Neural cell (in vitro differentiated cells): ENCODE data around the gene PTPRN2.

Experiments used
- CTCF ChIP-seq: fragments of 450-650 bp; IDR thresholded peaks from 2 replicates; pipeline ENCODE4 v1.5.1; 2014; ENCODE audit warnings: antibody characterized with exemption, mild to moderate bottlenecking, moderate library complexity; ENCODE audit not compliant: poor library complexity, severe bottlenecking
- POLR2AphosphoS5 ChIP-seq: IDR thresholded peaks from 2 replicates; pipeline ENCODE4 v1.6.1; 2012
- RAD21 ChIP-seq: fragments of 450-650 bp; conservative IDR thresholded peaks from 2 replicates; pipeline ENCODE4 v1.6.1; 2014; ENCODE audit warnings: antibody characterized with exemption, mild to moderate bottlenecking, moderate library complexity

GRCh38 chr7:157743781-157744525 is 843.7 kb downstream of the PTPRN2 start:
- TF ChIP-seq CTCF, result no peak
- TF ChIP-seq POLR2AphosphoS5, result no peak
- TF ChIP-seq RAD21, result no peak
